Activated T-cell treated with anti-CD3 and anti-CD28 coated beads for 1 hour (primary cell): ENCODE measurements around the gene HTR4.

ENCODE experiments used
- DNase-seq: peaks from one replicate; pipeline ENCODE4 v3.0.0-alpha.2; 2020; ENCODE audit warnings: low read depth

The HTR4 gene

DNA sequence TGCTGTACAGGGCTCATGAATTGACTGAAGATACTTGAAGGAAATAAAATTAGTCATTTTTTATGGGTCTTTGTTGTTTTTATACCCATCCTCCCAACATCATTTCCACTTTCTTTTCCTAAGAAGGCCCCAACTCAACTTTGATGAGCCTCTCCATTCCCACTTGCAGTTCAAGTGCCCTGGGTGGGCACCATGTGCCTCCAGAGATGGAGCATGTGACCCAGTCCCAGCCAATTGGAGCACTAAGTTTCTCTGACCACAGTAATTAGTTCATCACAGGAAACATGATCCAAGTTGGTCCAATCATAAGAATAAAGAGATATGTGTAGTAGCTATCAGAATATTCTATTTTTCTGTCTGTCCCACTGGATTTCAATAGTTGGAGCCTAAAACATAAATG lies 46.9 kb downstream of the HTR4 start:
- DNase-seq: no peak

- DNase-seq: no peak
These were observed 48.0 kb downstream of the HTR4 start for GRCh38 chr5:148606296-148606695.

DNA sequence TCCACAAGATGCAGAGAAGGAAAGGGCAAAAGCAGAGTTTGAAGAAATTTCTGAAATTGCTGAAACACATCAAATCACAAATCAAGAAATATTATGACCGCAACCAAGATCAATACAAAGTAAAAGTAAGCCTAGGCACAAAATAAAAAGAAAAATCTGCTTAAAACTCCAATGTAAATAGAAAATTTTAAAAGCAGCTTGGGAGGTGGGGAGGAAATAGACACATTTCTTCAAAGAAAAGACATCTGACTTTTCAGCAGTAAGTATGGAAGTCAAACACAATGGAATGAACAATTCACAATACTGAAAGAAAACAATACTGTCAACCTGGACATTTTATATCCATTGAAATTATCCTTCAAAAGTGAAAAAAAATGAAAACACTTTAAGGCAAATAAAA lies 55.1 kb downstream of the HTR4 start:
- no peak for DNase-seq

- no peak for DNase-seq
These were observed 58.6 kb downstream of the HTR4 start for GRCh38 chr5:148595697-148596096.

- no peak for DNase-seq
These were observed 67.5 kb downstream of the HTR4 start for GRCh38 chr5:148586796-148587195.

DNA sequence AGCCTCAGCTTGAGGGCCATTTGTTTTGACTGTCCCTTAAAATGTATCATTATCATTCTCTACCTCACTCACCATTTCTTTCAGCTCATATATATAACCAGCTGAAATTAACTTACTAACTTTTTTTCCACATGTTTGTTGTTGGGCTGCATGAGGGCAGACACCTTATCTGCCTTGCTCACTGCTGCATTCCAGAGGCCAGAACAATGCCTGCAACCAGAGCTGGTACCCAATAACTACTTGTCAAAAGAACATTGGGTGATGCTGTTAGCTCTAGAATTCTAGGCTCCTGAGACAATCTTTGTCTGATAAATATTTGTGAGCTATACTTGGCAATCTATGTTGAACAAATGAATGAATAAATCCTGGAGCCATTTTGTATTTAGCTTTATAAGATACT lies 68.3 kb downstream of the HTR4 start:
- DNase-seq: no peak

GRCh38 chr5:148584103-148584502 lies 70.2 kb downstream of the HTR4 start:
- DNase-seq: no peak

GRCh38 chr5:148583421-148583965 lies 70.8 kb downstream of the HTR4 start:
- DNase-seq: no peak

- DNase-seq: no peak
These were observed 80.2 kb downstream of the HTR4 start for GRCh38 chr5:148574167-148574566.

- DNase-seq: no peak
These were observed 81.0 kb downstream of the HTR4 start for GRCh38 chr5:148573374-148573773.

DNA sequence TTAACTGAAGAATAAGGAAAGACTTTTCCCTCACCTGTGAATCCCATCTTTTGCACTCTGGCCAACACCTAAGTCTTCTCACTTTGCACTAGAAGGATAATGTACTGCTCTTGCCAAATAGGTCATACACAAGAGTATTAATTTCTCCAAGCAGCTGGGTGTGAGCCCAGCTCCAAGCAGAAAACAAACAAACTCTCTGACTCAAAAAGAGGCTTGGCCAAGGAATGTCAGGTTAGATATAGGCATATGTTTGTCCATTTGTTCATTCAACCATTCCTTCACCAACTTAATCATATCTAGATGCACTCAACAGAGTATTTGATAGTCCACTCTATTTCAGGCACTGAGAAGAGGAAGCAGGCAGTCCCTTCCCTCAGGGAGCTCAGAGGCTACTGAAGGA lies 84.4 kb downstream of the HTR4 start:
- DNase-seq: no peak

GRCh38 chr5:148565148-148565547 lies 89.2 kb downstream of the HTR4 start:
- DNase-seq: no peak

- DNase-seq: no peak
These were observed 91.3 kb downstream of the HTR4 start for GRCh38 chr5:148563021-148563420.

GRCh38 chr5:148561801-148562311 lies 92.5 kb downstream of the HTR4 start:
- no peak for DNase-seq

DNA sequence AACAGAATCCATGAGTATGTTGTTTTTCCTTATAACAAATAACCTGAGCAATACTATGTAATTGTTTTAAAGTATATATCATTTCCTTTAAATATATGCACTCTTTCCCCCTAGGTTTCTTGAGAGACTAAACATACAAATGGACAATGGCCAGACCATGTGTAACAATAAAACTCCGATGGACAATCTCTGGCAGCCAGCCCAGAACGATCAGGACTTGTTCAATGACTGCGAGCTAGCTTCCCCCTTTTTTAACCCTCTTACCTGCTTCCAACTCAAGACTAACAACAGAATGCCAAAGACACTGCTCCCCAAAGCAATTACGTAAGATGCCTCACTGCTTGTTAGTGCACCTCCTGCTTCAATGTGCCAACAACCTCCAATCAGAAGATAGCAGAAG lies 94.9 kb downstream of the HTR4 start:
- DNase-seq: no peak

DNA sequence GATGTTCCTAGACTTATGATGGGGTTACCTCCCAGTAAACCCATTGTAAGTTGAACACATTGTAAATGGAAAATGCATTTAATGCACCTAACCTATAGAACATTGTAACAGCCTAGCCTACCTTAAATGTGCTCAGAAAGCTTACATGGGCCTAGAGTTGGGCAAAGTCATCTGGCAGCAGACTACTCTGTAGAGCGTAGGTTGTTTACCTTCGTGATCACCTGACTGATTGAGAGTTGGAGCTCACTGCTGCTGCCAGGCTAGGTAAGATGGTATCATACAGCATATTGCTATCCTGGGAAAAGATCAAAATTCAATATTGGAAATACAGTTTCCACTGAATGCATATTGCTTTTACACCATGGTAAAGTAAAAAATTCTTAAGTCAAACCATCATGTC lies 95.4 kb downstream of the HTR4 start:
- no peak for DNase-seq

DNA sequence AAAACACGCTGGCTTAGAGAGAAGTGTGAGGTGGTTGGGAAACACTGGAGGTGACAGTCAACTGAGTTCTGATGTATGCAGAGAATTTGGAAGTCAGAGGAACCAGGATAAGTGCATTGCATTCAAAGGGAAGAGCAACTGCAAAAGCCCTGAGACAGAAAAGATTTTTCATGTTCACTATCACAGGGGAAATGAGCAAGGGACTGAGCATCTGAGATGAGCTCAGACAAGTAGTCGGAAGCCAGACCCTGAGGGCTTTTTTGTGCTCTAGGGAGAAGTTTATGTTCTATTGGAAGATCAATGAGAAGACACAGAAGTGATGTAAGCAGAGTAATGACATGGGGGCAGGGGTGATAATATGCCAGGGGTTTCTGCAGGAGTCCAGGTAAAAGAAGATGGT lies 97.5 kb downstream of the HTR4 start:
- DNase-seq: no peak

- no peak for DNase-seq
These were observed 99.7 kb downstream of the HTR4 start for GRCh38 chr5:148554621-148555020.

- DNase-seq: no peak
These were observed 110.6 kb downstream of the HTR4 start for GRCh38 chr5:148543727-148544126.

GRCh38 chr5:148542812-148543211 lies 111.5 kb downstream of the HTR4 start:
- DNase-seq: no peak

GRCh38 chr5:148541054-148541835 lies 113.1 kb downstream of the HTR4 start:
- no peak for DNase-seq

- DNase-seq: no peak
These were observed 113.7 kb downstream of the HTR4 start for GRCh38 chr5:148540647-148541046.

- DNase-seq: no peak
These were observed 114.5 kb downstream of the HTR4 start for GRCh38 chr5:148539851-148540250.

- no peak for DNase-seq
These were observed 119.1 kb downstream of the HTR4 start for GRCh38 chr5:148535190-148535589.
